ENCODE measurements around the gene ENPP6.

ENPP6 gene

DNA sequence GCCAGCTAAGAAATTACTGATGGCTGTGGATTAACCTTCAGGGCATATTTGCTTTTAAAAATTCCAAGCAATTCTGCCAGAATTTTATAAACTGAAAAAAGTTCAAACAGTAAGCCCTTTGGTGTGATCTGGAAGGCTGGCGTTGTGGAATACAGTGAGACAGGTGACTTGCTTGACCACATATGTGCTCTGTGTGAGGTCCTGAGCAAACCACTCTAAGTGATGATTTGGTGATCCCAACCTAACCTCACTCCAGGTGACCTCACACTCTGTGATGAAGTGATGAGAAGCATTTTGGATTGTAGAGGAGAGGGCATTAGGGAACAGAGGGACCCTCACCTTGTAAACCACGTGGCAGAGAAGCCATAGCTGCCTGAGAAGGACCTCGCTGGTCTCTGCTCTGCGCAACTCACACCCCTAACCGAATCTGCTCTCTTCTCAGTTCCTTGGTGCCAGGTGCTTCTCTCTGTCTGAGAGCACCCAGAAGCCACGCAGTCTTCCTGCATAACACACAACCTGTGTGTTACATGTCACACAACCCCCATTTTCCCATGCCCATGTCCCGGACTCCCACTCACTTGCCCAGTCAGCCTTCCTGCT, 106.3 kb downstream of the ENPP6 start:
- Mint-ChIP-seq H3K27ac (no peak overlapping the region), H3K9me3 (no peaks in the 10 kb centered on the region), H3K4me3 (no peak overlapping the region), H3K4me1 (no peaks in the 10 kb centered on the region), H3K36me3 (no peaks in the 10 kb centered on the region), H3K27me3 (peaks cover 22% of the 10 kb centered on the region)
- CTCF ChIA-PET, result interaction anchor here (0.9 to 1.0 kb wide), 2 partner anchors 11 to 137 kb away, joined by 3 read pairs; no protein-coding TSS in a partner anchor
- DNase-seq, result no peak

GRCh38 chr4:184110452-184111224, 107.0 kb downstream of the ENPP6 start:
- Mint-ChIP-seq H3K4me3 (no peak overlapping the region), H3K27me3 (peaks cover 24% of the 10 kb centered on the region), H3K9me3 (no peaks in the 10 kb centered on the region), H3K36me3 (no peaks in the 10 kb centered on the region), H3K4me1 (no peaks in the 10 kb centered on the region), H3K27ac (no peak overlapping the region)
- no peak for DNase-seq
- CTCF ChIA-PET, result interaction anchor here (0.9 to 1.0 kb wide), 2 partner anchors 10 to 137 kb away, joined by 3 read pairs; no protein-coding TSS in a partner anchor

DNA sequence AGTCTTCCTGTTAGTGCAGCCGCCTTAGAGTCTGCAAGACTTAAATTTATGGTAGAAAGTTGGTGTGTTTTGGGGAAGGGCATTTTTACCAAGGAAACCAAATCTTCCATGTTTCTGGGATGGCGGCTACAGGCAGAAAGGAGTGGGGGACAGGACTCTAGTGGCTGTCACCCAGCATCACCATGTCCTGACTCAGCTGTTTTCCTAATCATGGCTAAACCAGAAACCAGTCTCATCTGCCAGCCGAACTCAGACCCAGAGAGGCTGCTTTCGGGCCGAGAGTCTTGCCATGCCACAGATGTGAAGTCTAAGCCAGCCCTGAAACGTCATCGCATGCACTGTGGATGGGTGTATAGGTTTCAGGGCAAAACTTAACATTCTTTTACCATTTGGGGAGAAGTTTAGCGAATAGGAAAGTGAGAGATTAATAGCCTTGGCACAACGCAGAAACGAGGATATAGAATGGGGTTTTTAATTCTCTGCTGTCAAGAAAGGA, 109.6 kb downstream of the ENPP6 start:
- CTCF ChIA-PET, result no interaction called here
- Mint-ChIP-seq H3K36me3 (no peaks in the 10 kb centered on the region), H3K27ac (no peak overlapping the region), H3K9me3 (no peaks in the 10 kb centered on the region), H3K27me3 (peaks cover 14% of the 10 kb centered on the region), H3K4me1 (no peaks in the 10 kb centered on the region), H3K4me3 (no peak overlapping the region)
- DNase-seq, result no peak

DNA sequence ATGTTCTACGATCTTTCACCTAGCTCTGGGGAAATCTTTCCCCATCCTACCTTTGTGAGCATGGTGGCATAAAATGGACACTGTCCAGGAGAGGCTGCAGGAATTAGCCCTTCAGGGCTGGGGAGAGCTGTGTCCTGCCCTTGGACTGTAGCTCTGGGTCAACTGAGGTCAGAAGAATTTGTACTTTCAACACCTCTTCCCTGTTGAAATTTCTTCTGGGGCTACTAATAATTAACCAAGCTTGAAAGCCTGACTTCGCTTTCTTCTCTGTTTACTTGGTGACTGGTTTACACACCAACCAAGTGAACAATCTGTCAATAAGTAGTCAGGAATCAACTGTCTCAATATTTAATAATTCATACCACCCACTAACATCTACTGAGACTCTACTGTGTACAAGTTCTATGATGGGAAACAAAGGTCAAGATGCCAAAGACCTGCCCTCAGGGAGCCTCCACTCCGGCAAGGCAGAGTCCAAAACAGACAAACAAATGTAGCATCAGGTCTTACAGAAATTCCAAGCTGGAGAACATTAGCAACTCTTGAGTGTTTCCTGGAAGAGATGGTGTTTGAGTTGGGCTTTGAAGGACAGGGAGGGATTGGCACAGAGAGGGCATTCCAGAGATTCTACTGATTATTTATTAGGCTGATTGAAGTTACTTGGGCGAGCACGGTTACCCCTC, 113.1 kb downstream of the ENPP6 start:
- no peak for DNase-seq
- no peak overlapping the region for H3K4me3 Mint-ChIP-seq
- H3K36me3 Mint-ChIP-seq, result no peaks in the 10 kb centered on the region
- no peak overlapping the region for H3K27ac Mint-ChIP-seq
- H3K4me1 Mint-ChIP-seq, result no peaks in the 10 kb centered on the region
- H3K9me3 Mint-ChIP-seq, result no peaks in the 10 kb centered on the region
- CTCF ChIA-PET, result interaction anchor here (0.7 to 1.4 kb wide), 2 partner anchors 8 to 9 kb away, joined by 3 read pairs; no protein-coding TSS in a partner anchor
- H3K27me3 Mint-ChIP-seq, result peaks cover 18% of the 10 kb centered on the region

- H3K4me1 Mint-ChIP-seq, result no peaks in the 10 kb centered on the region
Measured at GRCh38 chr4:184103527-184104264, 114.0 kb downstream of the ENPP6 start.

GRCh38 chr4:184102927-184103326, 114.7 kb downstream of the ENPP6 start:
- H3K9me3 Mint-ChIP-seq, result no peaks in the 10 kb centered on the region
- no peaks in the 10 kb centered on the region for H3K36me3 Mint-ChIP-seq
- no peaks in the 10 kb centered on the region for H3K4me1 Mint-ChIP-seq
- H3K27me3 Mint-ChIP-seq, result peaks cover 26% of the 10 kb centered on the region
- H3K4me3 Mint-ChIP-seq, result no peak overlapping the region
- DNase-seq, result no peak
- H3K27ac Mint-ChIP-seq, result no peak overlapping the region
- CTCF ChIA-PET, result no interaction called here

More at GRCh38 chr4:184103527-184104264, 114.0 kb downstream of the ENPP6 start:
- Mint-ChIP-seq H3K27ac (no peak overlapping the region), H3K4me3 (no peak overlapping the region), H3K36me3 (no peaks in the 10 kb centered on the region), H3K9me3 (no peaks in the 10 kb centered on the region), H3K27me3 (peaks cover 18% of the 10 kb centered on the region)
- CTCF ChIA-PET, result interaction anchor here (0.7 kb wide), 1 partner anchor 8 kb away, joined by 3 read pairs; no protein-coding TSS in a partner anchor
- no peak for DNase-seq

- DNase-seq, result no peak
- Mint-ChIP-seq H3K27me3 (peaks cover 30% of the 10 kb centered on the region), H3K36me3 (no peaks in the 10 kb centered on the region), H3K9me3 (no peaks in the 10 kb centered on the region), H3K4me3 (no peak overlapping the region), H3K4me1 (peaks cover 1% of the 10 kb centered on the region), H3K27ac (no peak overlapping the region)
- CTCF ChIA-PET, result no interaction called here
Measured at GRCh38 chr4:184102488-184102887, 115.2 kb downstream of the ENPP6 start.

DNA sequence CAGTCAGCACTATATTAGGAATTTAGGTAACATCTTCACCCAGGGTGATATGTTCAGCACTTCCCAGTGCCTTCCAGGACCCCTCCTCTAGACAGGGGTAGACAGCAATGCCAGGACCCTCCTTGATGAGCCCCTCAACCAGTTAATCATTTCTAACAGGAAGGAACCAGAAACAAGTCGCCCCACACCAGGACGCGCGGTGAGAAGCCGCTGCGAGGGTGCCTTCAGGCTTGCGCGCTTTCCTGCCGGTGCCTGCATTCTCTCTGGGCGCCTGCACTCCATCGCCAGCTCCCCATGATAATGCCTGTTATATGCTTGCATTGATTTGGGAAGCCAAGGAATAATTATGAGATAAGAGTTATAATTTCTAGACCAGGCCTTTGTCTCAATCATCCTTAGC, 116.0 kb downstream of the ENPP6 start:
- peaks cover 32% of the 10 kb centered on the region for H3K27me3 Mint-ChIP-seq
- H3K36me3 Mint-ChIP-seq, result no peaks in the 10 kb centered on the region
- no peak overlapping the region for H3K4me3 Mint-ChIP-seq
- no peak for DNase-seq
- H3K27ac Mint-ChIP-seq, result no peak overlapping the region
- no peaks in the 10 kb centered on the region for H3K9me3 Mint-ChIP-seq
- H3K4me1 Mint-ChIP-seq, result peaks cover 6% of the 10 kb centered on the region
- CTCF ChIA-PET, result no interaction called here

GRCh38 chr4:184100297-184100885, 117.3 kb downstream of the ENPP6 start:
- Mint-ChIP-seq H3K27ac (no peak overlapping the region), H3K9me3 (no peaks in the 10 kb centered on the region), H3K4me1 (peaks cover 6% of the 10 kb centered on the region), H3K4me3 (no peak overlapping the region), H3K27me3 (peaks cover 37% of the 10 kb centered on the region), H3K36me3 (no peaks in the 10 kb centered on the region)
- DNase-seq, result peak; percentile 46
- CTCF ChIA-PET, result interaction anchor here (0.6 to 3.0 kb wide), 6 partner anchors 9 to 1246 kb away, joined by 3 to 10 read pairs (median 3); no protein-coding TSS in a partner anchor

DNA sequence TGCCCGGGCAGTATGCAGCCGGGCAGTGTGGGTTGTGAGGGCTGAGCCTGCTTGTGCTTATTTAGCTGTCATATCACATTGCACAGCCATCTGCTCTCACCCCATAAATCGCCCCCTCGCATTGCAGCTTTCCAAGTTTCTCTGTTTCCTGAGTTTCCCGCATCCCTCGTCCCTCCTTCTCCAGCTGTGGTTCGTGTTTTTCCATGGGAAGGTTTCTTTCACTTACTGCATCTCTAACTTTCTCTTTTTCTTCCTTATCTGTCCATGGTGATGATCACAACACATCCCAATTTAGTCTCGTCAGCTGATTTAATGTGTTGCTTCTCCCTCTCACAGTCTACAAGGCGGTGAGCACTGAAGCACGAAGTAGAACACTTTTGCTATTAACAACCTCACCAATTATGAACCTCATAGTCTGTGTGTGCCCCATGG, 118.1 kb downstream of the ENPP6 start:
- no peak for DNase-seq
- CTCF ChIA-PET, result interaction anchor here (0.6 to 3.0 kb wide), 4 partner anchors 9 to 259 kb away, joined by 3 to 10 read pairs (median 4); no protein-coding TSS in a partner anchor
- Mint-ChIP-seq H3K4me1 (peaks cover 6% of the 10 kb centered on the region), H3K4me3 (no peak overlapping the region), H3K27me3 (peaks cover 37% of the 10 kb centered on the region), H3K27ac (no peak overlapping the region), H3K9me3 (no peaks in the 10 kb centered on the region), H3K36me3 (no peaks in the 10 kb centered on the region)

GRCh38 chr4:184099000-184099399, 118.7 kb downstream of the ENPP6 start:
- Mint-ChIP-seq H3K9me3 (no peaks in the 10 kb centered on the region), H3K27me3 (peaks cover 37% of the 10 kb centered on the region), H3K36me3 (no peaks in the 10 kb centered on the region), H3K4me1 (peaks cover 6% of the 10 kb centered on the region), H3K27ac (no peak overlapping the region), H3K4me3 (no peak overlapping the region)
- CTCF ChIA-PET, result interaction anchor here (0.6 to 3.0 kb wide), 6 partner anchors 68 to 265 kb away, joined by 3 to 10 read pairs (median 4); no protein-coding TSS in a partner anchor
- no peak for DNase-seq

DNA sequence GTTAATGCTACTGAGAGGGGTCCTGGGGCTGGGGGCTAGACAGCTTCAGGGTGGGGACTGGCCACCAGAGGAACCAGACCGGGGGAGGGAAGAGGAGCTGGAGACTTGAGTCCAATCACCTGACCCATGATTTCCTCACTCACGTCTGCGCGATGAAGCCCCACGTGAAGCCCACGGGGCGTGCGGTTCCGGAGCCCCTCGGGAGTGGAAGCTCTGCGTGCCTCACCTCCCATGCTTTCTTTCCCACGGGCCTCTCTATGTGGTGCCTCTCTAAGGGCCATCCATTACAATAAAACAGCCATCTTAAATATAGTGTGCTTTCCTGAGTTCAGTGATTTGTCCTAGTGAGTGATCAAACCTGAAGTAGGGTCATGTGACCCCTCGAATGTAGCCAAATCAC, 119.9 kb downstream of the ENPP6 start:
- Mint-ChIP-seq H3K36me3 (no peaks in the 10 kb centered on the region), H3K4me1 (peaks cover 6% of the 10 kb centered on the region)

DNA sequence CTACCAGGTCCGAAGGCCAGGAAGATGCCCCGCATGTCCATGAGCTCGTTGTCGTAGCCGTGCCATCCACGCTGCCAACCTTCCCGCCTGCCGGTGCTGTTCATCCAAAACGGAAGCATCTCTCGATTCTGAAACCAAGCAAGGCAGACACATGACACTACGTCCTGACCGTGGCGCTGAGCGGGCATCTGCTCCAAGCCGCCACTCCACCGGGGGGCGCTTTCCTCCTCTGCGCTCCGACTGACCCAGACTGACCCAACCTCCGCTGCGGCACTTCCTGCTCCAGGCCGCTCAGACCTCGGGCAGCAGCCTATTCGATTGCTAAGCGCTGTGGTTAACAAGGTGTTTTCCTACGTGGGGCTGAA, 120.5 kb downstream of the ENPP6 start:
- no peak overlapping the region for H3K27ac Mint-ChIP-seq
- DNase-seq, result peak; percentile 46
- CTCF ChIA-PET, result no interaction called here

More for the DNA sequence above, 119.9 kb downstream of the ENPP6 start:
- no peak for DNase-seq
- Mint-ChIP-seq H3K27me3 (peaks cover 37% of the 10 kb centered on the region), H3K9me3 (no peaks in the 10 kb centered on the region), H3K27ac (no peak overlapping the region), H3K4me3 (no peak overlapping the region)
- CTCF ChIA-PET, result no interaction called here

More for the DNA sequence above, 120.5 kb downstream of the ENPP6 start:
- Mint-ChIP-seq H3K4me1 (peaks cover 6% of the 10 kb centered on the region), H3K9me3 (no peaks in the 10 kb centered on the region), H3K36me3 (no peaks in the 10 kb centered on the region), H3K27me3 (peaks cover 37% of the 10 kb centered on the region), H3K4me3 (peak overlapping the region; percentile 25)
